A673 (cell line): ENCODE data around the gene NDOR1.

Source experiments
- EZH2 ChIP-seq: fragments of 200-600 bp; sonication (generic); IDR thresholded peaks from 2 replicates; pipeline ENCODE4 v1.6.1; 2017; ENCODE audit warnings: borderline replicate concordance, low read depth, mild to moderate bottlenecking, mixed read lengths, antibody characterized with exemption, low read length; ENCODE audit not compliant: poor library complexity, severe bottlenecking
- TF ChIP-seq, protein P1 (sequence below): fragments of 300-800, 200-600 bp; sonication (generic); conservative IDR thresholded peaks from 2 replicates; pipeline ENCODE4 v1.5.1; 2017; ENCODE audit warnings: low read depth, mild to moderate bottlenecking, antibody characterized with exemption, low read length, moderate library complexity, mixed read lengths

DNA sequence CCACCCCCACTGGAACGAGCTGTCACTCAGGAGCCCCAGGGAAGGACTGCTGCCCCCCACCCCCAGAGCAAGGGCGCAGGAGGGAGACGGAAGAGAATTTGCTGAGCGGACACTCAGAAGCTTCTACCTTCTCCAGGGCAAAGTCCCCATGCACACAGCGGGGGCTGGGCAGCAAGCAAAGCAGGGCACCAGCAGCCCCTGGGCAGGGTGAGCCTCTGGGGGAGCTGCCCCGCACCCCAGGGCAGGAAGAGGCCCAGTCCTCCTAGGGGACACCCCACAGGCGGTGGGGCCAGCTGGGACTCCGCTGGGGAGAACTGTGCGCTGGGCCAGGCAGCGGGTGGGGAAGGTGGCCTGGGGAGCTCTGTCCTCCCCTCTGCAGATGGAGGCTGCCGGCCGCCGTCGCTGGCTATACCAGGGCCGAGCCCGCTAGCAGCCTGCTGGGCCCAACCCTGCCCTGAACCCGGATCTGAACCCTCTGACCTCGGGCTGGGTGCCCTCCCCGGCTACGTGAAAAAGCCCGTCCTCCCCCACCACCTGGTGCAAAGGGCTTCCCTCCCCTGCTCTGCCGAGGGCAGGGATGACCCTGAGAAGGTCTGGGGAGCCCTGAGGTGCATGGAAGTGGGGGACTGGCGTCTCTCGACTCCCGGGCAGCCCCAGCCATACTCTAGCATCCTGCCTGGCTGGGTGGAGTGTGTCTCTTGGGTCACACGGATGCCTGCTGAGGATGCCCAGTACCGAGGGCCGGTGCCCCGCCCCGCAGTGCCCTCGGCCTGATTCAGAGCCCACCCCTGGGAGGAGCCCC is 24.6 kb downstream of the NDOR1 start:
- TF ChIP-seq, protein P1, sequence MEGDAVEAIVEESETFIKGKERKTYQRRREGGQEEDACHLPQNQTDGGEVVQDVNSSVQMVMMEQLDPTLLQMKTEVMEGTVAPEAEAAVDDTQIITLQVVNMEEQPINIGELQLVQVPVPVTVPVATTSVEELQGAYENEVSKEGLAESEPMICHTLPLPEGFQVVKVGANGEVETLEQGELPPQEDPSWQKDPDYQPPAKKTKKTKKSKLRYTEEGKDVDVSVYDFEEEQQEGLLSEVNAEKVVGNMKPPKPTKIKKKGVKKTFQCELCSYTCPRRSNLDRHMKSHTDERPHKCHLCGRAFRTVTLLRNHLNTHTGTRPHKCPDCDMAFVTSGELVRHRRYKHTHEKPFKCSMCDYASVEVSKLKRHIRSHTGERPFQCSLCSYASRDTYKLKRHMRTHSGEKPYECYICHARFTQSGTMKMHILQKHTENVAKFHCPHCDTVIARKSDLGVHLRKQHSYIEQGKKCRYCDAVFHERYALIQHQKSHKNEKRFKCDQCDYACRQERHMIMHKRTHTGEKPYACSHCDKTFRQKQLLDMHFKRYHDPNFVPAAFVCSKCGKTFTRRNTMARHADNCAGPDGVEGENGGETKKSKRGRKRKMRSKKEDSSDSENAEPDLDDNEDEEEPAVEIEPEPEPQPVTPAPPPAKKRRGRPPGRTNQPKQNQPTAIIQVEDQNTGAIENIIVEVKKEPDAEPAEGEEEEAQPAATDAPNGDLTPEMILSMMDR, result no peak
- no peak for TF ChIP-seq EZH2
